Measurements from ENCODE around the gene CACNA1I.

Gene CACNA1I

DNA sequence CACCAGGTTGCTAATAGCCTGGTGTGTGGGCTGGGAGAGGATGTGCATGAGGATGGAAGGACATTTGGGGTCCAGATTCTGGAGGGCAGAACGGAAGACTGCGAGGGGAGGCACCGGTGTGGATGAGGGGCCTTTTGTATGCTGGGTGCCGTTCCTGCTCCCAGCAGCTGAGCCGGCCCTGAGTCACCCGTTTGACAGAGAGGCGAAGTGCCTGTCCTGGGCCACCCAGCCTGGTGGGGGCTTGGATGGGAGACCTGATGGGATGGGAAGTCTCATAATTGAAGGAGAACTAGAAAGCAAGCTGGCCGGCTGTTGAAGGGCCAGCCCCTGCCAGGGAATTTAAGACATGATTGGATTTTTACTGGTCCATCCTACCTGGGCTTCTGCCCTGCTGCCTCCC is 10.8 kb downstream of the CACNA1I start:
- no peak for TF ChIP-seq ZFX (IDR thresholded peaks at IDR 0.05; ENCODE audit: borderline replicate concordance)
- TF ChIP-seq, protein P1, sequence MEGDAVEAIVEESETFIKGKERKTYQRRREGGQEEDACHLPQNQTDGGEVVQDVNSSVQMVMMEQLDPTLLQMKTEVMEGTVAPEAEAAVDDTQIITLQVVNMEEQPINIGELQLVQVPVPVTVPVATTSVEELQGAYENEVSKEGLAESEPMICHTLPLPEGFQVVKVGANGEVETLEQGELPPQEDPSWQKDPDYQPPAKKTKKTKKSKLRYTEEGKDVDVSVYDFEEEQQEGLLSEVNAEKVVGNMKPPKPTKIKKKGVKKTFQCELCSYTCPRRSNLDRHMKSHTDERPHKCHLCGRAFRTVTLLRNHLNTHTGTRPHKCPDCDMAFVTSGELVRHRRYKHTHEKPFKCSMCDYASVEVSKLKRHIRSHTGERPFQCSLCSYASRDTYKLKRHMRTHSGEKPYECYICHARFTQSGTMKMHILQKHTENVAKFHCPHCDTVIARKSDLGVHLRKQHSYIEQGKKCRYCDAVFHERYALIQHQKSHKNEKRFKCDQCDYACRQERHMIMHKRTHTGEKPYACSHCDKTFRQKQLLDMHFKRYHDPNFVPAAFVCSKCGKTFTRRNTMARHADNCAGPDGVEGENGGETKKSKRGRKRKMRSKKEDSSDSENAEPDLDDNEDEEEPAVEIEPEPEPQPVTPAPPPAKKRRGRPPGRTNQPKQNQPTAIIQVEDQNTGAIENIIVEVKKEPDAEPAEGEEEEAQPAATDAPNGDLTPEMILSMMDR (IDR thresholded peaks at IDR 0.05) = no peak
- H3K27ac ChIP-seq = no peak overlapping the region

DNA sequence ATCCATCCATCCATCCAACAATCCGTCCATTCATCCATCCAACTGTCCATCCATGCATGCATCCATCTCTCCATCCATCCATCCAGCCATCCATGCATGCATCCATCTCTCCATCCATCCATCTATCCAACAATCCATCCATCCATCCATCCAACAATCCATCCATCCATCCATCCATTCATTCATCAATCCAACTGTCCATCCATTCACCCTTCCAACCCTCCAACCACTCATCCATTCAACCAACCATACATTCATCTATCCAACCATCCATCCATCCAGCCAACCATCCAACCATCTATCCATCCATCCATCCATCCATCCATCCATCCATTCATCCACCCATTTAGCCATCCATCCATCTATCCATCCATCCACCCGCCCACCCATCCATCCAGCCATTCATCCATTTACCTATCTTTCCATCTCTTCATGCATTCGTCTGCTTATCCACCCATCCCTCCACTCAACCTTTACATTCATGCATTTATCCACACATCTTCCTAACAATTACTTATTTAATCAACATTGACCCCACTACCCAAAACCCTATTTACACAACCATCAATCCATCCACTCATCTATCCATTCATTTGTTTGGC is 12.6 kb downstream of the CACNA1I start:
- no peak overlapping the region for H3K27ac ChIP-seq
- no peak for TF ChIP-seq ZFX (IDR thresholded peaks at IDR 0.05; ENCODE audit: borderline replicate concordance)
- TF ChIP-seq, protein P1 (IDR thresholded peaks at IDR 0.05) = no peak

DNA sequence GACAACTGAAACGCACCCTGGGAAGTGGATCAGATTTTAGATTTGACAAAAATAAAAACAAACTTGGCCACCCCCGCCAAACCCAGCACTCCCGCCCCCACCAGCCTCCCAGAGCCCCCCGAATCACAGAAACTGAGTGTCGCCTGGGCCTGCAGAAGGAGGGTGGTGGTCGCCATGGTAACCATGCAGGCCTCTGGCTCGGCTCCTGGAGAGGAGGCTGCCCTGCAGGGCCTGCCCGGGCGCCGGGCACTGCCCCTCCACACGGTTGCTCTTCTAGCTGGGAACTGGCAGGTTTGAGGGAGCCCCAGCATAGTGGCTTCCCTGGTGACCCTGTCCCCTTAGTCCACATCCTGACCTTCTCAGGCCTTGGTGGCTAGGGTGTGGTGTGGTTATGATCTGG is 19.3 kb downstream of the CACNA1I start:
- no peak overlapping the region for H3K27ac ChIP-seq
- TF ChIP-seq, protein P1 (IDR thresholded peaks at IDR 0.05) = no peak
- no peak for TF ChIP-seq ZFX (IDR thresholded peaks at IDR 0.05; ENCODE audit: borderline replicate concordance)

DNA sequence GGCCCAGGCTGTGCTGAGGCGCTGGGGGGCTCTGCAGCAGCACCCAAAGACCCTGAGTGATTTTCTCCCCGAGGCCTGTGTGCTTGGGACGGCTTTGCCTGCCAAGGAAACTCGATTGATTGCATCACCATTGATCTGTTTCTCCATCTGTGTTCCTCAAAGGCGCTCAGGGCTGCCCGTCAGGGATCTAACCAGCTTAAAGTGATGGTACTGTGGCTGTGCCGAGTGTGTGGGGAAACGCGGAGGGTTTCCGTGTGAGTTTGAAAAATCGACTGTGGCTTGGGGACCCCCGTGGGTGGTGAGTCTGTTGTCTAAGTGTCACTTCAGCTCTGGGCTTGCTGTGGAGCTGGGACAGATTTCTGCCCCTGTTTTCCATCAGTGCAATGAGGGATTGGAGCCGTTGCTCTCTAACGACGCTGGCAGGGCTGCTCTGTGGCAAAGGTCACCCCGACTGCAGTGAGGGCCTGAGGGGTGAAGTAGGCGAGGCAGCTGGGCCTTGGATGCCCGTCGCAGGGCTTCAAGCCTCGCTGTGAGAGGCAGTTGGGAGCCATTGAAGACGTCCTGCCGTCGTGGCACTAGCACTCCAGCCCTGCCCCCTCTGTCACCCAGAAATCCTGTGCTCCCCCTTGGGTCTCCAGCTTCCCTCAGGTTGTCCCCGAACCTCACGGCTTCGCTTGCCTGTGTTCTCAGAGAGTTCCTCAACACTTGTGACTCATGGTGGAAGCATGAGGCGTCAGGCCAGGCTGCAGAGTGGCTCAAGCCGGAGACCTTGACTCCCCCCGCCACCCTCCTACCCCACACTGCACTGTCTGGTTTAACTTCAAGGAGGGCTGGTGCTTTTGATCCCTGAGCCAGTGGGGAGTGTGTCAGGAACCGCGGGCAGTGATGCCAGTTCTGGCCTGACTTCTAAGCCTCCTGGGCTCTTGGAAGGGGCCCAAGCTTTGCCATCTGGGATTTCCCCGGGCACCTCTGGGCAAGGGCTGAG is 21.8 kb downstream of the CACNA1I start:
- no peak for TF ChIP-seq ZFX (IDR thresholded peaks at IDR 0.05; ENCODE audit: borderline replicate concordance)
- TF ChIP-seq, protein P1 (IDR thresholded peaks at IDR 0.05) = no peak
- no peak overlapping the region for H3K27ac ChIP-seq

DNA sequence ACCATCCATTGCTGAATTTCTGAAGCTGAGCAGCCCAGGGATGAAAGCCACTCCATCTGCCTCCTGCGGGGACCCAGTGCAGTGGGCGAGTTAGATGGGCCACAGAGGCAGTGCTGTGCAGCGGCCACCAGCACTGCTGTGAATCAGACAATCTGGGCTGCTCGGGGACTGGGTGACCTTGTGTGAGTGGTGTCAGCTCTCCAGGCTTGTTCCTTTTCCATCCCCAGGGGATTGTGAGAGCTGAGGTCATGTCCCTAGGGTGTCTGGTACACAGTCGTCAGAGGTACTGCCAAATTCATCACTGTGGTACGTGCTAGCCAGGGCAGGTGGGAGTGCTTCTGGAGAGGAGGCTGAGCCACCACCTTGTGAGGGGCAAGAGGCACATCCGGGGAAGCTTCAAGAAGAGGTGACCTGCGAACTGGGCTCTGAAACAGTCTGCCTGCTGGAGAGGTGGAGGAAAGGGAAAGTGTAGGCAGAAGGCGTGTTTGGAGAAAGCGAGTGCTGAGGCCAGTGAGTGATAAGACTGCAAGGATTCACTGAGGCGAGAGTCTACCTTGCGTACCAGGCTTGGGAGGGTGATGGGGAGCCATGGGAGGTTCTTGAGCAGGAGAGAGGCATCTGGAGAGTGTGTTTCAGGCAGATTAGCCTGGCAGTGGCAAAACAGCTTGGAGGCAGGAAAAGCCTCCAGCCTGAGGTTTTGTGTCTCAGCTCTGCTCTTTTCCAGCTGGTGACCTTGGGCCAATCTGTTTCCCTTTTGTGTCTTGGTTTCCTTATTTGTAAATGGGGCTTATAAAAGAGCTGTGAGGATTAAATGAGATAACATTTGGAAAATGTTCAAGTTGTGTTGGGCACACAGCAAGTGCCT is 22.7 kb downstream of the CACNA1I start:
- no peak overlapping the region for H3K27ac ChIP-seq
- TF ChIP-seq ZFX (IDR thresholded peaks at IDR 0.05; ENCODE audit: borderline replicate concordance) = no peak
- TF ChIP-seq, protein P1 (IDR thresholded peaks at IDR 0.05) = no peak

DNA sequence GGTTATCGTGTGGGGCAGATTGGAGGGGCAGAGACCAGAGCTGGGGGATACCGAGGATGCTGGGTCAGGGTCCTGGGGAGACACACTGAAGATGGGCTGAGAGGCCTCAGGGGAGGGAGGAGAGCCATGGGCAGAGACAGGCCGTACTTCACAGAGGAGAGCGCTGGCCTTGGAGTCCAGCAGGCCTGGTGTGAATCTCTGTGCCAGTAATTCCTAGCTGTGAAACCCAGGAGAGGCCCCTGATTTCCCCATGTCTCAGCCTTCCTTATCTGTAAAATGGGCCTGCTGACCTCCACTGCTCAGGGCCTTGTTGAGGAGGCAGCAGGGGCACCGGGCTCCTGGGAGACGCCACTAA is 23.4 kb downstream of the CACNA1I start:
- H3K27ac ChIP-seq = no peak overlapping the region
- TF ChIP-seq, protein P1 (IDR thresholded peaks at IDR 0.05) = no peak
- TF ChIP-seq ZFX (IDR thresholded peaks at IDR 0.05; ENCODE audit: borderline replicate concordance) = no peak

Data from 22Rv1 (cell line).